ENCODE results near the gene NUP98. TPM values are rescaled to one million over a fixed set of nuclear protein-coding genes. Genes with fewer than 3 reads are reported as not detected.

Gene NUP98
- total RNA-seq, result 80.5 TPM
- long read RNA-seq, full-length matches to known transcripts, result 18 of 44 reads
- long read RNA-seq, partial matches to known transcripts, result 11 of 44 reads
- long read RNA-seq, other reads (novel, unspliced or antisense), result 15 of 44 reads

DNA sequence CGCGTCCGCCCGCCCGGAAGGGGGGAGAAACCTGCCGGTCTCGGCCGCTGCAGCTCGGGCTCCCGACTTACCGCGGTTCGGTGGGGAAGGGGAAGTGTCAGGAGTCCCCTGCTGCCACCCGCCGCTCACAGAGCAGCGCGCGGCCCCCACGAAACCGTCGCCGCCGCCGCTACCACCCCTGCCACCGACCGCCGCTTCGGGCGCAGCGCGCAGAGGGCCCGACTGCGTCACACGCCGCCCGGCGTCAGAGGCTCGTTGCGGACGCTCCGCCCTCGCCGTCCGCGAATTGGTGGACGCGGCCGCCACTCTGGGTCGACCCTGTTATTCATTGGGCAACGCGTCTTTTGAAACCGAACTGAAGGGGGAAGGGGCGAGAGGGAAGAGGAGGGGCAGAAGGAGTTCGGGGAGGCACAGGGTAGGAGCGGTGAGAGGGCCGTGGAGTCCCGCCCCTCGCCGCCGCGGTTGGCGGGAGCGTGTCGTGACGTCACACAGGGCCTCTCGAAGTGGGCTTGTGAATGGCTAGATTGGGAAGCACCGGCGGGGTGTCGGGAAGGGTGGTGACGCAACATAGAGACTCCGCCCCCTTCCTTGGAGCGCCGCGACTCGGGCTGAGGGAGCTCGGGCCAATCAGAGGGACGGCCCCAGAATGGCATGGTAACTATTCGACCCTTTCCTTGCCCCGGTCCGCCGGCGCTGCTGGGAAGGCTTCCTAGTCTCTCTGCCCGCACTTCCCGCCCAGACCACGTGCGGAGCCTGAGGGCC, at the start of gene NUP98:
NUP98 (minus strand) TSS at position 226 of the 762 bp plus-strand sequence. CDS start 15,437 bp downstream, outside the sequence.
- Histone ChIP-seq H3K4me1 (peaks cover 22% of the 10 kb centered on the region), H3K27ac (peak within 1 kb of the TSS; percentile 98), H3K9me3 (no peaks in the 10 kb centered on the region), H3K27me3 (no peaks in the 10 kb centered on the region), H3K36me3 (peaks cover 15% of the 10 kb centered on the region), H3K4me3 (peak within 1 kb of the TSS; percentile 89)
- DNase-seq (peak; percentile 100), ATAC-seq (peak; percentile 96)
- intact Hi-C loops (cut with DNase I), result no loop called here
- TF ChIP-seq, protein P1, sequence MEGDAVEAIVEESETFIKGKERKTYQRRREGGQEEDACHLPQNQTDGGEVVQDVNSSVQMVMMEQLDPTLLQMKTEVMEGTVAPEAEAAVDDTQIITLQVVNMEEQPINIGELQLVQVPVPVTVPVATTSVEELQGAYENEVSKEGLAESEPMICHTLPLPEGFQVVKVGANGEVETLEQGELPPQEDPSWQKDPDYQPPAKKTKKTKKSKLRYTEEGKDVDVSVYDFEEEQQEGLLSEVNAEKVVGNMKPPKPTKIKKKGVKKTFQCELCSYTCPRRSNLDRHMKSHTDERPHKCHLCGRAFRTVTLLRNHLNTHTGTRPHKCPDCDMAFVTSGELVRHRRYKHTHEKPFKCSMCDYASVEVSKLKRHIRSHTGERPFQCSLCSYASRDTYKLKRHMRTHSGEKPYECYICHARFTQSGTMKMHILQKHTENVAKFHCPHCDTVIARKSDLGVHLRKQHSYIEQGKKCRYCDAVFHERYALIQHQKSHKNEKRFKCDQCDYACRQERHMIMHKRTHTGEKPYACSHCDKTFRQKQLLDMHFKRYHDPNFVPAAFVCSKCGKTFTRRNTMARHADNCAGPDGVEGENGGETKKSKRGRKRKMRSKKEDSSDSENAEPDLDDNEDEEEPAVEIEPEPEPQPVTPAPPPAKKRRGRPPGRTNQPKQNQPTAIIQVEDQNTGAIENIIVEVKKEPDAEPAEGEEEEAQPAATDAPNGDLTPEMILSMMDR (IDR thresholded peaks at IDR 0.05), result no peak

DNA sequence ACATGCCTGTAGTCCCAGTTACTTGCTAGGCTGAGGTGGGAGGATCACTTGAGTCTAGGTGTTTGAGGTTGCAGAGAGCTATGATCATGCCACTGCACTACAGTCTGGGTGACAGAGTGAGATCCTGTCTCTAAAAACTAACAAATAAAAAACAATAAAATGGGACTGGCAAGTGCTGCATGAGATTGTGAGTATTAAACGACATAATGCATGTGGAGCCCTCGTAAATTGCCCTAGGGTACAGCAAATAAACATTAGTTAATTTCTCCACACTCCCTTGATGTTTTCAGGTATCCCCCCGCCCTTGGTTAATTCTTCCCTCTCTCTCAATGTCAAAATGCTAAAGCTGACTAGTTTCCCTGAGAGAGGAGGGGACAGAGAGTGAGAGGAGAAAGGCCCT, 48.3 kb upstream of the NUP98 start:
- Histone ChIP-seq H3K4me1 (peaks cover 5% of the 10 kb centered on the region), H3K9me3 (no peaks in the 10 kb centered on the region), H3K27me3 (no peaks in the 10 kb centered on the region), H3K36me3 (no peaks in the 10 kb centered on the region), H3K27ac (no peak overlapping the region), H3K4me3 (no peak overlapping the region)
- intact Hi-C loops (cut with DNase I), result loop anchor here (5.0 kb wide), 1 partner anchor 227 kb away; no protein-coding TSS in a partner anchor
- TF ChIP-seq, protein P1 (IDR thresholded peaks at IDR 0.05), result no peak
- DNase-seq, result no peak
- ATAC-seq, result no peak

DNA sequence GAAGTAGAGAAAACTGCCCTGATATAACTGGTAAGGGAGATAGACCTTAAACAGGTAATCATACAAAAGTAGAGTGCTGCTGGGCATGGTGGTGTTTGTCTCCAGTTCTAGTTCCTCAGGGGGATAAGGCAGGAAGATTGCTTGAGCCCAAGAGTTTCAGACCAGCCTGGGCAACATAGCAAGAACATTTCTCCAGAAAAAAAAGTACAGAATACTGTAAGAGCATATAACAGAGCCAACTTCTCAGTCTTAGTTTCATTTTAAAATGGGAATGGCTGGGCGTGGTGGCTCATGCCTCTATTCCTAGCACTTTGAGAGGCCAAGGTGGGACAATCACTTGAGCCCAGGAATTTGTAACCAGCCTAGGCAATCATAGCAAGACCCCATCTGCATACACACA, 47.9 kb upstream of the NUP98 start:
- H3K4me3 ChIP-seq, result no peak overlapping the region
- DNase-seq, result no peak
- H3K36me3 ChIP-seq, result no peaks in the 10 kb centered on the region
- TF ChIP-seq, protein P1 (IDR thresholded peaks at IDR 0.05), result no peak
- H3K27ac ChIP-seq, result no peak overlapping the region
- H3K9me3 ChIP-seq, result no peaks in the 10 kb centered on the region
- no peaks in the 10 kb centered on the region for H3K27me3 ChIP-seq
- intact Hi-C loops (cut with DNase I), result loop anchor here (5.0 kb wide), 1 partner anchor 227 kb away; no protein-coding TSS in a partner anchor
- ATAC-seq, result no peak
- H3K4me1 ChIP-seq, result peaks cover 5% of the 10 kb centered on the region

DNA sequence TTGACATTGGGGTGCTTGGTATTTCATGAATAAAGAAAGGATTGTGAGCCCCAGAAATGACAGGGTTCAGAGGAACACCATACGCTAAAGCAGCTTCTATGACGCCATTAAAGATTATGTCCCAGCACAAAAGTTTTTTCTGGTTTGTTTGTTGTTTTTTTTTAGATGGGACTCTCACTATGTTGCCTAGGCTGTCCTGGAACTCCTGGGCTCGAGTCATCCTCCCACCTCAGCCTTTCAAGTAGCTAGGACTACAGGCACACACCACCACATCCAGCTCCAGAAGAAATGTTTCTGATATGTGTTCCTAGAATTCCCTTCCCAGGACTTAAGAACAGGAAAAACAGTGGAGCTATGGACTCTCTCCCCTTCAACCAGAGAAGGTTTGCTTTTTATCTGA, 46.0 kb upstream of the NUP98 start:
- no peak for ATAC-seq
- Histone ChIP-seq H3K27me3 (no peaks in the 10 kb centered on the region), H3K36me3 (no peaks in the 10 kb centered on the region), H3K27ac (no peak overlapping the region), H3K4me1 (peaks cover 13% of the 10 kb centered on the region), H3K4me3 (no peak overlapping the region), H3K9me3 (no peaks in the 10 kb centered on the region)
- intact Hi-C loops (cut with DNase I), result no loop called here
- TF ChIP-seq, protein P1 (IDR thresholded peaks at IDR 0.05), result no peak
- DNase-seq, result no peak

DNA sequence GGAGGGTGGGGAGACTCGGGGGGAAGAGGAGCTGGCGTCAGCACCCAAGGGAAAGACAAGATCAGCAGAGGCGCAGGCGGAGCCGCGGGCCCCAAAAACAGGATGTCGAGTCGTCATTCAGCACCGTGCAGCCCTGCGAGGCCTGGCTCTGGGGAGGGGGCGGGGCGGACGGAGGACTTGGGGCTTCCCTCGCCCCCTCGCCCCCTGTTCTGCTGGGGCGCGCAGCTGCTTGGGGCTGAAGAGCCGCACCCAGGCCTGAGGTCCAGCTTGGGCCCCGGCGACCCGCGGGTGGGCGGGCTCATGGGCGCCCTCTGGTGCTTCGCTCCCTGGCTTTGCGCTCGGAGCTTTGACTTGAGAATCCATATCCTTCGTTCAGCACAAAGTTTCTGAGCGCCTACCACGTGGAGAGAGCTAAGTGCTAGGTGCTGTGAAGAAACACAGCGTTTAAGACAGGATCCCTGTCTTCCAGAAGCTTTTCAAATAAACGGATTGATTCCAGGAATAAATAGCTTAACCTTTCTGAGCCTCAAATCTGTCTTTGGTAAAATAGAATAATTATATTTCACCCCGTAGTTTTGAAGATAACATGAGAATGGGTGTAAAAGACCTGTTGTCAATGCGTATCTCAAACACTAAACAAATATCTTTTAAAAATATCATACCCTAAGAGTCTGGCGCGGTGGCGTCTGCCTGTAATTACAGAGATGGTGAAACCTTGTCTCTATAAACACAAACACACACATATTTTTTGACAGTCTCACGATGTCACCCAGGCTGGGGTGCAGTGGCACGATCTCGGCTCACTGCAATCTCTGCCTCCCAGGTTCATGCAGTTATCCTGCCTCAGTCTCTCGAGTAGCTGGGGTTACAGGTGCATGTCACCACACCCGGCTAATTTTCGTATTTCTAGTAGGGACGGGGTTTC, 44.3 kb upstream of the NUP98 start:
- H3K27me3 ChIP-seq, result no peaks in the 10 kb centered on the region
- intact Hi-C loops (cut with DNase I), result no loop called here
- peak overlapping the region; percentile 94 for H3K27ac ChIP-seq
- TF ChIP-seq, protein P1 (IDR thresholded peaks at IDR 0.05), result peak; percentile 83
- DNase-seq (peak; percentile 92), ATAC-seq (peak; percentile 85)
- peak overlapping the region; percentile 80 for H3K4me3 ChIP-seq
- H3K9me3 ChIP-seq, result no peaks in the 10 kb centered on the region
- H3K4me1 ChIP-seq, result peaks cover 30% of the 10 kb centered on the region
- H3K36me3 ChIP-seq, result no peaks in the 10 kb centered on the region
